ENCODE measurements around the gene WNT3A. TPM values are rescaled to one million over a fixed set of nuclear protein-coding genes. Genes with fewer than 3 reads are reported as not detected.

WNT3A gene
- total and polyA plus RNA-seq, 2 donors (not counting 3 experiments of a cell fraction or from before 2014, with no cell fraction given) = not detected

DNA sequence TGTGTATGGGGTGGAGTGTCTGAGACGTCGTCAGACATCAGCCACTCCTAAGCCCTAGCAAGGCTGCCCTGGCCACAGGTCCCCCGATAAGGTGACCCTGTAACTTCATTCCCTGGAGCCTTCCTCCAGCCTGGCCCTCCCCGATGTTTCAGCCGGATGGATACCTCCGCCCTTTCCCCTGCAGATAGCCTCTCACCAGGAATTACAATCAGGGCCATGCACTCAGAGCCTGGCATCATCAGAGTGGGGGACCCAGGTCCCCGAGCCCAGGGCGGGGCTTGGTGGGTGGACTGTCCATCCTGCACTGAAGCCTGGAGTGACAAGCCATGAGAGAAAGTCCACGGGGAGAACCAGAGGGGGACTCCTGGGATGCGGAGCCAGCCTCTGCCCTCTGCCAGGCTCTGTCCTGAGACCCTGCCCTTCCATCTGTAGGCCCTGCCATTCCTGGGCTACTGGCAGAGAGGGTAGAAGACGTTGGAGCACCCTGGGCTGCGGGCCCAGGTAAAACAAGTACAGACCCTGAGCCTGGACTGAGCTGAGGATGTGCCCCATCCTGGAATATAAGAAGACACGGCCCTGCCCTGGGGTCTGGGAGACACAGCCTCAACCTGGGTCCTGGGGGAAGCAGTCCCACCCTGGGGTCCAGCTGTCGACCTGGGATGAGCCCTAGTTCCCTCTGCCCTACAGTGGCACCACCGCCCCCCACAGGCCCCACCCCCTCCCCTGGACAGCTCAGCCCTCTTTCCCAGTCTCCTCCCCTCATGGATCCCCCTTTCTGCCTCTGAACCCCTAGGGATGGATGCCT is 58.9 kb downstream of the WNT3A start:
- DNase-seq (ENCODE audit: low read depth, low spot score) (no peak), FAIRE-seq (no peak)
- Histone ChIP-seq H3K9ac (replicated peaks; ENCODE audit: extremely low read depth, insufficient read depth, low read length) (no peak overlapping the region), H2AFZ (ENCODE audit: low read depth, low read length) (no peak overlapping the region), H4K20me1 (replicated peaks; ENCODE audit: control insufficient read depth, extremely low read depth, insufficient read depth, low read length) (no peaks in the 10 kb centered on the region), H3K27me3 (ENCODE audit: control insufficient read depth in 2 of 2, insufficient read depth in 2 of 2, low read length in 2 of 2) (peaks cover 3 to 4% of the 10 kb centered on the region in 2 experiments), H3K27ac (ENCODE audit: insufficient read depth, low read depth, low read length) (no peak overlapping the region), H3K4me3 (replicated peaks in 1 of 3; ENCODE audit: insufficient read depth in 1 of 3, low read depth in 1 of 3, low read length in 3 of 3) (no peak overlapping the region), H3K79me2 (ENCODE audit: control insufficient read depth, insufficient read depth, low read length) (no peaks in the 10 kb centered on the region), H3K4me2 (ENCODE audit: insufficient read depth, low read length) (no peak overlapping the region), H3K9me3 (replicated peaks; ENCODE audit: control insufficient read depth, insufficient read depth, low read length) (no peaks in the 10 kb centered on the region), H3K36me3 (ENCODE audit: control insufficient read depth in 2 of 2, extremely low read depth in 1 of 2, insufficient read depth in 2 of 2, low read length in 2 of 2) (no peaks in the 10 kb centered on the region), H3K9me1 (replicated peaks; ENCODE audit: control insufficient read depth, extremely low read depth, insufficient read depth, low read length) (no peaks in the 10 kb centered on the region), H3K4me1 (ENCODE audit: control insufficient read depth, extremely low read depth, insufficient read depth, low read length) (no peaks in the 10 kb centered on the region)
- dilution Hi-C loops (cut with MboI; ENCODE audit: extremely low pct_ligation_motif_present, low sequenced_read_pairs) (no loop called here), intact Hi-C loops (cut with micrococcal nuclease) (no loop called here)
- BruUV-seq (replicated peaks) = no TSS peak
- CTCF ChIA-PET = interaction anchor here (0.7 kb wide), 1 partner anchor 66 kb away, joined by 3 read pairs; no protein-coding TSS in a partner anchor
- TF ChIP-seq FOS (IDR thresholded peaks at IDR 0.05; ENCODE audit: borderline replicate concordance, insufficient read depth, low read length) (no peak), EZH2 (IDR thresholded peaks at IDR 0.05; ENCODE audit: borderline replicate concordance, low read depth, low read length, severe bottlenecking) (no peak), MAX (IDR thresholded peaks at IDR 0.05; ENCODE audit: insufficient read depth, insufficient read length) (no peak), GATA2 (IDR thresholded peaks at IDR 0.05; ENCODE audit: insufficient read depth, insufficient read length, low read depth, low read length) (no peak), POLR2AphosphoS5 (IDR thresholded peaks at IDR 0.05; ENCODE audit: insufficient read depth, low read depth, low read length) (no peak)
- TF ChIP-seq, protein P1, sequence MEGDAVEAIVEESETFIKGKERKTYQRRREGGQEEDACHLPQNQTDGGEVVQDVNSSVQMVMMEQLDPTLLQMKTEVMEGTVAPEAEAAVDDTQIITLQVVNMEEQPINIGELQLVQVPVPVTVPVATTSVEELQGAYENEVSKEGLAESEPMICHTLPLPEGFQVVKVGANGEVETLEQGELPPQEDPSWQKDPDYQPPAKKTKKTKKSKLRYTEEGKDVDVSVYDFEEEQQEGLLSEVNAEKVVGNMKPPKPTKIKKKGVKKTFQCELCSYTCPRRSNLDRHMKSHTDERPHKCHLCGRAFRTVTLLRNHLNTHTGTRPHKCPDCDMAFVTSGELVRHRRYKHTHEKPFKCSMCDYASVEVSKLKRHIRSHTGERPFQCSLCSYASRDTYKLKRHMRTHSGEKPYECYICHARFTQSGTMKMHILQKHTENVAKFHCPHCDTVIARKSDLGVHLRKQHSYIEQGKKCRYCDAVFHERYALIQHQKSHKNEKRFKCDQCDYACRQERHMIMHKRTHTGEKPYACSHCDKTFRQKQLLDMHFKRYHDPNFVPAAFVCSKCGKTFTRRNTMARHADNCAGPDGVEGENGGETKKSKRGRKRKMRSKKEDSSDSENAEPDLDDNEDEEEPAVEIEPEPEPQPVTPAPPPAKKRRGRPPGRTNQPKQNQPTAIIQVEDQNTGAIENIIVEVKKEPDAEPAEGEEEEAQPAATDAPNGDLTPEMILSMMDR (IDR thresholded peaks at IDR 0.05; ENCODE audit: extremely low read depth in 1 of 2, insufficient read depth in 1 of 2, low read depth in 1 of 2, low read length in 2 of 2) = no peak
- POLR2A ChIA-PET = no interaction called here

All from endothelial cell of umbilical vein (primary cell).